CD4-positive, alpha-beta memory T cell (primary cell): ENCODE results near the gene GMDS. TPM values are rescaled to one million over a fixed set of nuclear protein-coding genes. Genes with fewer than 3 reads are reported as not detected.

Experiments used
- CTCF ChIA-PET: fragments of 350-600 bp; sonication (Branson Sonifier 250); formaldehyde crosslinking; loops from one replicate; lab custom pipeline; 2021; ENCODE audit warnings: inconsistent platforms; ENCODE audit not compliant: partially characterized antibody; lab: Charles Lee
- POLR2A ChIA-PET: fragments of 350-600 bp; sonication (Branson Sonifier 250); formaldehyde crosslinking; loops from one replicate; lab custom pipeline; 2021; ENCODE audit not compliant: partially characterized antibody; lab: Charles Lee
- DNase-seq, 5 donors: peaks; one replicate each; pipeline versions ENCODE4 v3.0.0 to v3.0.0-alpha.2; 2020 to 2022; ENCODE audit warnings: mixed read lengths in 1 of 5
- H3K27ac ChIP-seq: one replicate; pipeline ENCODE4 v1.7.0; 2013; ENCODE audit warnings: low read depth, low read length
- H3K27me3 ChIP-seq: 2 replicates; pipeline ENCODE4 v1.7.0; 2013; ENCODE audit warnings: mild to moderate bottlenecking, low read length, moderate library complexity; ENCODE audit not compliant: insufficient read depth
- H3K36me3 ChIP-seq: 2 replicates; pipeline ENCODE4 v1.7.0; 2013; ENCODE audit warnings: mild to moderate bottlenecking, low read length, moderate library complexity; ENCODE audit not compliant: insufficient read depth
- H3K4me1 ChIP-seq: 2 replicates; pipeline ENCODE4 v1.7.0; 2013; ENCODE audit warnings: mild to moderate bottlenecking, low read length, moderate library complexity; ENCODE audit not compliant: insufficient read depth
- H3K4me3 ChIP-seq, 2 donors: one replicate each; pipeline ENCODE4 v1.7.0; 2013; ENCODE audit warnings: low read length in 2 of 2, mild to moderate bottlenecking in 1 of 2
- H3K9me3 ChIP-seq, 2 donors: one replicate each; pipeline ENCODE4 v1.7.0; 2013; ENCODE audit warnings: low read length in 2 of 2, control low read depth in 1 of 2; ENCODE audit not compliant: control insufficient read depth in 1 of 2
- H3K27ac Mint-ChIP-seq, 7 donors: one replicate each; pipeline ENCODE4 v1.8.0; 2020 to 2021; ENCODE audit warnings: mixed read lengths in 7 of 7, mild to moderate bottlenecking in 6 of 7, inconsistent platforms in 3 of 7, moderate library complexity in 3 of 7
- H3K27me3 Mint-ChIP-seq, 2 donors: one replicate each; pipeline ENCODE4 v1.8.0; 2020 to 2021; ENCODE audit warnings: mixed read lengths in 2 of 2
- H3K36me3 Mint-ChIP-seq, 2 donors: one replicate each; pipeline ENCODE4 v1.8.0; 2020 to 2021; ENCODE audit warnings: mixed read lengths in 2 of 2, inconsistent platforms in 1 of 2, mild to moderate bottlenecking in 1 of 2
- H3K4me1 Mint-ChIP-seq, 4 donors: one replicate each; pipeline ENCODE4 v1.8.0; 2020 to 2021; ENCODE audit warnings: mixed read lengths in 4 of 4, mild to moderate bottlenecking in 1 of 4
- H3K4me3 Mint-ChIP-seq, 8 donors: one replicate each; pipeline ENCODE4 v1.8.0; 2020 to 2021; ENCODE audit warnings: mixed read lengths in 8 of 8, mild to moderate bottlenecking in 7 of 8, moderate library complexity in 6 of 8, inconsistent platforms in 3 of 8
- H3K9me3 Mint-ChIP-seq, 8 donors: one replicate each; pipeline ENCODE4 v1.8.0; 2020 to 2021; ENCODE audit warnings: mixed read lengths in 8 of 8, mild to moderate bottlenecking in 5 of 8, inconsistent platforms in 3 of 8, moderate library complexity in 1 of 8
- intact Hi-C: fragments of 100-400 bp; cut with micrococcal nuclease; formaldehyde crosslinking; loops from one replicate; pipeline ENCODE4 v1.15.1; 2023
- polyA plus RNA-seq, 2 donors: library from polyadenylated mRNA; unstranded; fragments of 300-500 nt; fragmentation: Illumina TruSeq; gene quantifications; one replicate each; pipeline ENCODE4 v1.2.3, GENCODE V29; 2021
- total RNA-seq, 2 experiments: library from RNA; stranded (reverse); gene quantifications; one replicate each; pipeline ENCODE4 v1.2.3, GENCODE V29; 2021

The GMDS gene
- total and polyA plus RNA-seq, 4 experiments from 2014 or later, result 12.1 to 24.0 (median 15.2) TPM

GRCh38 chr6:1713016-1713600, 532.3 kb downstream of the GMDS start:
- Mint-ChIP-seq H3K9me3 (no peaks in the 10 kb centered on the region), H3K27me3 (no peaks in the 10 kb centered on the region), H3K36me3 (peaks cover 4 to 27% of the 10 kb centered on the region in 2 donors), H3K4me1 (peaks cover 0 to 4% (median 0%) of the 10 kb centered on the region in 4 donors), H3K4me3 (no peak overlapping the region), H3K27ac (no peak overlapping the region)
- Histone ChIP-seq H3K4me1 (no peaks in the 10 kb centered on the region), H3K27me3 (no peaks in the 10 kb centered on the region), H3K4me3 (no peak overlapping the region), H3K27ac (no peak overlapping the region), H3K36me3 (no peaks in the 10 kb centered on the region), H3K9me3 (no peaks in the 10 kb centered on the region)
- intact Hi-C loops, result no loop called here
- ChIA-PET POLR2A (no interaction called here), CTCF (no interaction called here)
- no peak for DNase-seq

- ChIA-PET CTCF (no interaction called here), POLR2A (no interaction called here)
- Histone ChIP-seq H3K27ac (no peak overlapping the region), H3K36me3 (no peaks in the 10 kb centered on the region), H3K9me3 (no peaks in the 10 kb centered on the region), H3K27me3 (no peaks in the 10 kb centered on the region), H3K4me1 (no peaks in the 10 kb centered on the region), H3K4me3 (no peak overlapping the region)
- Mint-ChIP-seq H3K4me3 (no peak overlapping the region), H3K36me3 (peaks cover 4 to 24% of the 10 kb centered on the region in 2 donors), H3K27me3 (no peaks in the 10 kb centered on the region), H3K4me1 (peaks cover 0 to 4% (median 0%) of the 10 kb centered on the region in 4 donors), H3K27ac (peak overlapping the region in 1 of 7 donors; percentile 32), H3K9me3 (no peaks in the 10 kb centered on the region)
- DNase-seq, result no peak
- intact Hi-C loops, result no loop called here
Observed at GRCh38 chr6:1712451-1712850, 533.0 kb downstream of the GMDS start.

GRCh38 chr6:1711136-1711535, 534.3 kb downstream of the GMDS start:
- Mint-ChIP-seq H3K27me3 (no peaks in the 10 kb centered on the region), H3K9me3 (no peaks in the 10 kb centered on the region), H3K36me3 (peaks cover 2 to 14% of the 10 kb centered on the region in 2 donors), H3K4me3 (no peak overlapping the region), H3K4me1 (peaks cover 0 to 4% (median 0%) of the 10 kb centered on the region in 4 donors), H3K27ac (no peak overlapping the region)
- no peak for DNase-seq
- no peaks in the 10 kb centered on the region for H3K9me3 ChIP-seq
- CTCF ChIA-PET, result no interaction called here
- no peaks in the 10 kb centered on the region for H3K4me1 ChIP-seq
- H3K27ac ChIP-seq, result no peak overlapping the region
- H3K4me3 ChIP-seq, result no peak overlapping the region
- POLR2A ChIA-PET, result no interaction called here
- intact Hi-C loops, result no loop called here
- no peaks in the 10 kb centered on the region for H3K27me3 ChIP-seq
- no peaks in the 10 kb centered on the region for H3K36me3 ChIP-seq

- H3K9me3 Mint-ChIP-seq, result no peaks in the 10 kb centered on the region
- no peak for DNase-seq
- H3K4me1 Mint-ChIP-seq, result peaks cover 0 to 4% (median 0%) of the 10 kb centered on the region in 4 donors
- Histone ChIP-seq H3K4me3 (no peak overlapping the region), H3K36me3 (no peaks in the 10 kb centered on the region), H3K4me1 (no peaks in the 10 kb centered on the region), H3K27ac (no peak overlapping the region), H3K9me3 (no peaks in the 10 kb centered on the region), H3K27me3 (no peaks in the 10 kb centered on the region)
- CTCF ChIA-PET, result no interaction called here
- H3K36me3 Mint-ChIP-seq, result peaks cover 0 to 10% of the 10 kb centered on the region in 2 donors
- no peaks in the 10 kb centered on the region for H3K27me3 Mint-ChIP-seq
- intact Hi-C loops, result no loop called here
- POLR2A ChIA-PET, result no interaction called here
- H3K27ac Mint-ChIP-seq, result no peak overlapping the region
- no peak overlapping the region for H3K4me3 Mint-ChIP-seq
Observed at GRCh38 chr6:1709234-1709641, 536.2 kb downstream of the GMDS start.

GRCh38 chr6:1708820-1709219, 536.6 kb downstream of the GMDS start:
- ChIA-PET POLR2A (no interaction called here), CTCF (no interaction called here)
- Mint-ChIP-seq H3K4me1 (peaks cover 0 to 4% (median 0%) of the 10 kb centered on the region in 4 donors), H3K9me3 (no peaks in the 10 kb centered on the region), H3K36me3 (peaks cover 0 to 10% of the 10 kb centered on the region in 2 donors), H3K4me3 (no peak overlapping the region), H3K27ac (no peak overlapping the region), H3K27me3 (no peaks in the 10 kb centered on the region)
- no peak overlapping the region for H3K4me3 ChIP-seq
- no peak overlapping the region for H3K27ac ChIP-seq
- H3K4me1 ChIP-seq, result no peaks in the 10 kb centered on the region
- DNase-seq, result no peak
- intact Hi-C loops, result no loop called here
- no peaks in the 10 kb centered on the region for H3K27me3 ChIP-seq
- no peaks in the 10 kb centered on the region for H3K36me3 ChIP-seq
- H3K9me3 ChIP-seq, result no peaks in the 10 kb centered on the region

- no peak overlapping the region for H3K4me3 ChIP-seq
- Mint-ChIP-seq H3K9me3 (no peaks in the 10 kb centered on the region), H3K4me3 (no peak overlapping the region), H3K4me1 (peaks cover 0 to 4% (median 0%) of the 10 kb centered on the region in 4 donors), H3K27ac (no peak overlapping the region), H3K36me3 (peaks cover 0 to 5% of the 10 kb centered on the region in 2 donors), H3K27me3 (no peaks in the 10 kb centered on the region)
- CTCF ChIA-PET, result no interaction called here
- intact Hi-C loops, result no loop called here
- no peak for DNase-seq
- no peaks in the 10 kb centered on the region for H3K36me3 ChIP-seq
- POLR2A ChIA-PET, result no interaction called here
- no peak overlapping the region for H3K27ac ChIP-seq
- H3K4me1 ChIP-seq, result no peaks in the 10 kb centered on the region
- no peaks in the 10 kb centered on the region for H3K9me3 ChIP-seq
- no peaks in the 10 kb centered on the region for H3K27me3 ChIP-seq
Observed at GRCh38 chr6:1708122-1708521, 537.3 kb downstream of the GMDS start.

GRCh38 chr6:1705630-1706029, 539.8 kb downstream of the GMDS start:
- DNase-seq, result no peak
- POLR2A ChIA-PET, result no interaction called here
- Histone ChIP-seq H3K9me3 (no peaks in the 10 kb centered on the region), H3K27ac (no peak overlapping the region), H3K4me3 (no peak overlapping the region), H3K36me3 (no peaks in the 10 kb centered on the region), H3K27me3 (no peaks in the 10 kb centered on the region), H3K4me1 (no peaks in the 10 kb centered on the region)
- no peak overlapping the region for H3K4me3 Mint-ChIP-seq
- no peaks in the 10 kb centered on the region for H3K36me3 Mint-ChIP-seq
- no peak overlapping the region for H3K27ac Mint-ChIP-seq
- no peaks in the 10 kb centered on the region for H3K9me3 Mint-ChIP-seq
- no peaks in the 10 kb centered on the region for H3K4me1 Mint-ChIP-seq
- CTCF ChIA-PET, result no interaction called here
- intact Hi-C loops, result no loop called here
- H3K27me3 Mint-ChIP-seq, result no peaks in the 10 kb centered on the region
